Measurements from ENCODE around the gene PEX10.
A peak's percentile ranks its signal among the peaks of the same experiment; 100 is the strongest.

The PEX10 gene

GRCh38 chr1:2403273-2403672, 9.1 kb downstream of the PEX10 start:
- peaks cover 81% of the 10 kb centered on the region for H4K20me1 ChIP-seq
- H3K27ac ChIP-seq, result no peak overlapping the region
- 0 out of 2 replicates have a peak overlapping the region, but pooled peaks have one; percentile 15 for H3K9ac ChIP-seq
- no peak for TF ChIP-seq Cebpa-rat (IDR thresholded peaks at IDR 0.05)
- peaks cover 93% of the 10 kb centered on the region for H3K36me3 ChIP-seq
- no peaks in the 10 kb centered on the region for H3K9me3 ChIP-seq
- H3K4me2 ChIP-seq, result no peak overlapping the region
- no peaks in the 10 kb centered on the region for H3K4me1 ChIP-seq
- no peaks in the 10 kb centered on the region for H3K27me3 ChIP-seq
- H3K4me3 ChIP-seq, result no peak overlapping the region

DNA sequence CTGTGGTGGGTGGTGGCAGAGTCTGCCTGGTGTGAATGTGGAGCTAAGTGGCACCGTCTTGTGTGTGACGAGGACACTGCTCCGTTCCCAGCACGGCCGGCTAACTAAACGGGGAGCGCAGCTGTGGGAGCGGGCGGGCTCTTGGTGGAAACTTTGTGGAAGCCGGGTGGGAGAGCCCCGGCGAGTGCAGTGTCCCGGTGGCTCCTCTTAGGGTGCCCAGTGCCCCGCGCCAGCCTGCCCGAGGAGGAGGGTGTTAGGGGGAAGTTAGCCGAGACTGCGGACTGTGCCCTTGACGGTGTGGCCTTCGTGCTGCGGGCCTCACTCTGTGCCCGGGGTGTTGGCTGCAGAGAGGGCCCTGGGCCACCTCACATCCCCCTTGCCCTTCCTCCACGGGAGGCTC, 9.9 kb downstream of the PEX10 start:
- Histone ChIP-seq H3K36me3 (peaks cover 95% of the 10 kb centered on the region), H3K9me3 (no peaks in the 10 kb centered on the region), H3K4me3 (no peak overlapping the region), H3K27me3 (no peaks in the 10 kb centered on the region), H3K27ac (no peak overlapping the region), H3K4me2 (no peak overlapping the region), H3K4me1 (no peaks in the 10 kb centered on the region), H4K20me1 (peaks cover 89% of the 10 kb centered on the region), H3K9ac (no peak overlapping the region)
- no peak for TF ChIP-seq Cebpa-rat (IDR thresholded peaks at IDR 0.05)

GRCh38 chr1:2400950-2401649, 11.3 kb downstream of the PEX10 start:
- TF ChIP-seq Cebpa-rat (IDR thresholded peaks at IDR 0.05), result no peak
- Histone ChIP-seq H3K36me3 (peaks cover 95% of the 10 kb centered on the region), H3K4me2 (no peak overlapping the region), H3K4me1 (no peaks in the 10 kb centered on the region), H4K20me1 (peaks cover 91% of the 10 kb centered on the region), H3K27ac (no peak overlapping the region; the same call in 1 of the 2 replicates), H3K9ac (no peak overlapping the region), H3K9me3 (no peaks in the 10 kb centered on the region), H3K27me3 (no peaks in the 10 kb centered on the region), H3K4me3 (no peak overlapping the region)

- no peaks in the 10 kb centered on the region for H3K9me3 ChIP-seq
Measured at GRCh38 chr1:2400576-2400909, 11.8 kb downstream of the PEX10 start.

DNA sequence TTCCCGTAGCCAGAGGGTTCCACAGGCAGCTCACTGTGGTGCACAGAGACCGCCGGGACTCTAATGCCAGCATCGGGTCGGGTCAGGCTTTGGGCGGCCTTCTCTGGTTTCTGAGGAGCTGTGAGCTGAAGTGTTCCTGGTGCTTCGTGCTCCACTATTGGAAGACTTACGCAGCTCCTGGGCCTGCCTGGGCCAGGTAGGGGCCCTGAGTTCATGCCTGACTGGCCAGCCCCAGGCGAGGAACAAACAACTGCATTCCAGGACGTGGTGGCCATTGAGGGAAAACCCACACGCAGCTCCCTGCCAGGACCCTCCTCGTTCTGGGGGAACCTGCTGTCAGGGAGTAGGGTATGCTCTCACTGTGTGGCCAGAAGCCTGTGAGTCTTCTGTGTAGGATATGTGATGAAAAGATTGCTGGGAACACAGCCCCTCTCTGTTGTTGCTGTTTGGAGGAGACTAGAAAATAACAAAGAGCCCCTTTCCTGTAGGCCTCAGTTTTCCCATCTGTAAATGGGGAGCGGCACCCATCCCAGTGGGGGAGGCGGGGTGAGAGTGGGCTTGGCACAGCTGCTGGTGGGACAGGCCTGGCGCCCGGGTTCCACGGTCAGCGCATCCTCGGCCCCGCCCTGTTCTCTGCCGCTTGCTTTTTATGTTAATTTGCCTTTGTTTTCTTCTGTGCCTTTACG, 12.3 kb downstream of the PEX10 start:
- H3K27me3 ChIP-seq, result no peaks in the 10 kb centered on the region
- no peak overlapping the region for H3K27ac ChIP-seq
- peaks cover 97% of the 10 kb centered on the region for H3K36me3 ChIP-seq
- H3K4me1 ChIP-seq, result no peaks in the 10 kb centered on the region
- peaks cover 96% of the 10 kb centered on the region for H4K20me1 ChIP-seq
- no peak for TF ChIP-seq Cebpa-rat (IDR thresholded peaks at IDR 0.05)
- no peak overlapping the region for H3K9ac ChIP-seq
- H3K4me3 ChIP-seq, result no peak overlapping the region
- no peak overlapping the region for H3K4me2 ChIP-seq
- no peaks in the 10 kb centered on the region for H3K9me3 ChIP-seq

More at GRCh38 chr1:2400576-2400909, 11.8 kb downstream of the PEX10 start:
- no peak overlapping the region for H3K27ac ChIP-seq
- no peak overlapping the region for H3K4me2 ChIP-seq
- H3K27me3 ChIP-seq, result no peaks in the 10 kb centered on the region
- TF ChIP-seq Cebpa-rat (IDR thresholded peaks at IDR 0.05), result no peak
- H4K20me1 ChIP-seq, result peaks cover 96% of the 10 kb centered on the region
- no peak overlapping the region for H3K4me3 ChIP-seq
- H3K36me3 ChIP-seq, result peaks cover 97% of the 10 kb centered on the region
- no peak overlapping the region for H3K9ac ChIP-seq
- H3K4me1 ChIP-seq, result no peaks in the 10 kb centered on the region

DNA sequence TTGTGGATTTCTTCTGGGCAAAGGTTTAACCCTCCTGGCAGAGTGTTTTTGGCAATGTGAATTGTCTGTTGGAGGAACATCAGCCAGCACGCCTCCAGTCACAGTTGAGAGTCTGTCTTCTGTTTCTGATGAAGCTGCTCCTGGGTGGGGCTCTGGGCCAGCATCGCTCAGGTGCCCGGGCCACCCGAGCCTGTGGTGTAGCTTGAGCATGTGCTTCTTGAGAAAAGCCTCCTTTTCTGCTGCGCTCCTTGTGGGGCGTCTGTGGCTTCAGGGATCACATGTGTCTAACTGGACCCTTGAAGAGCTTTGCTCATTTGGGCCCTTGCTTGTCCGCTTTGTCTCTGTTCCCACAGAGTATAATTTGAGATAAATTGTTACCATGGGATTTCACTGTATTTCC, 13.5 kb downstream of the PEX10 start:
- Histone ChIP-seq H3K36me3 (peaks cover 97% of the 10 kb centered on the region), H4K20me1 (peaks cover 96% of the 10 kb centered on the region), H3K4me2 (no peak overlapping the region), H3K27me3 (no peaks in the 10 kb centered on the region), H3K9me3 (no peaks in the 10 kb centered on the region), H3K27ac (no peak overlapping the region), H3K4me3 (no peak overlapping the region), H3K4me1 (peaks cover 3% of the 10 kb centered on the region), H3K9ac (no peak overlapping the region)
- no peak for TF ChIP-seq Cebpa-rat (IDR thresholded peaks at IDR 0.05)

DNA sequence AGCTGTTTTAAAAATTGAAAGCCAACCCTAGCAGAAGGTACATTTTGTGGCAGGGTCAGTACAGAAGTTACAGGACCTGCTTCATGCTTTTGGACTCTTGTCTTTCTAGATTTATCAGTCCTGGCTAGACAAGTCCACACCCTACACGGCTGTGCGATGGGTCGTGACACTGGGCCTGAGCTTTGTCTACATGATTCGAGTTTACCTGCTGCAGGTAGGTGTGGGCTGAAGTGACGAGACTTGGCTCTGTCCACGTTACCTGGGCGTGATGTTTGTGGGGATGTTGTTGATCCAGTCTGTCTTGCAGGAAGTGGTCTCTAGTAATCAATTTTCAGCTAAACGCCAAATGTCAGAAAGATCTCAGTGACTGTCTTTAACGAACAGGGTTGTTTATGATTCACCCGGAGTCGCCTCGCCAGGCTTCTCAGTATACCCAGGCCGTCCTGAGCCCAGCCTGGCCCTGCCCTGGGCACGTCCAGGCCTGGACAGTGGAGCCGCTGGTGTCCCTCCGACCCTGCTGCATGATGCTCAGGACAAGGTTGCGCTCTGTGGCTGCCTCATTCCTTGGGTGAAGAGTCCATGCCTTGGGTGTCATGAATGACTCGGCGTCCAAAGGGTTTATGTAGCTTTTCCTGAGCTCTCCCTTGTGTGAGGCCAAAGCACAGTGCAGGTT, 15.2 kb downstream of the PEX10 start:
- peaks cover 96% of the 10 kb centered on the region for H4K20me1 ChIP-seq
- no peak overlapping the region for H3K4me2 ChIP-seq
- H3K9me3 ChIP-seq, result no peaks in the 10 kb centered on the region
- no peak overlapping the region for H3K9ac ChIP-seq
- peaks cover 20% of the 10 kb centered on the region for H3K4me1 ChIP-seq
- H3K36me3 ChIP-seq, result peaks cover 90% of the 10 kb centered on the region
- no peak overlapping the region for H3K4me3 ChIP-seq
- no peak for TF ChIP-seq Cebpa-rat (IDR thresholded peaks at IDR 0.05)
- no peaks in the 10 kb centered on the region for H3K27me3 ChIP-seq
- H3K27ac ChIP-seq, result no peak overlapping the region

DNA sequence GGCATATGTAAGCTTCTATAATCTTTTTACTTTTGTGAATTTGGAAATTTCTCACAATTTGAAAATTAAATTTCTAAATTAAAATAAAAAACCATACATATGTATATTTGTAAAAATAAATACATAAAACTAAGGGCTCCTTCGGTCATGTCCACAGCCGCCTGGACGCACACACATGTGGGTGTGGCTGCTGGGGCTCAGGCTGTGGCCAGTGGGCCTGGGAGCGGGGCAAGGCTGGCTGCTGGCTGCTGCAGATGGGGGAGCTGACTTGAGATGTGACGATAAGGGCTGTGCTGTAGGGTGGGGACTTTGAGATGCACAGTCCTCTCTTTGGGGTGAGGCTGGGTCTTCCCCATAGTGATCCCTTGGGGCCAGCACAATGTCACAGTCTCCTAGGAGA, 15.9 kb downstream of the PEX10 start:
- no peak overlapping the region for H3K27ac ChIP-seq
- H3K9me3 ChIP-seq, result no peaks in the 10 kb centered on the region
- H3K4me3 ChIP-seq, result no peak overlapping the region
- H3K4me1 ChIP-seq, result peaks cover 20% of the 10 kb centered on the region
- no peaks in the 10 kb centered on the region for H3K27me3 ChIP-seq
- no peak overlapping the region for H3K4me2 ChIP-seq
- no peak overlapping the region for H3K9ac ChIP-seq
- peaks cover 92% of the 10 kb centered on the region for H4K20me1 ChIP-seq
- TF ChIP-seq Cebpa-rat (IDR thresholded peaks at IDR 0.05), result no peak
- peaks cover 84% of the 10 kb centered on the region for H3K36me3 ChIP-seq

- no peak for TF ChIP-seq Cebpa-rat (IDR thresholded peaks at IDR 0.05)
- no peak overlapping the region for H3K4me2 ChIP-seq
Measured at GRCh38 chr1:2396059-2396458, 16.3 kb downstream of the PEX10 start.

GRCh38 chr1:2395245-2395644, 17.1 kb downstream of the PEX10 start:
- peaks cover 74% of the 10 kb centered on the region for H3K36me3 ChIP-seq
- peaks cover 83% of the 10 kb centered on the region for H4K20me1 ChIP-seq
- peaks cover 28% of the 10 kb centered on the region for H3K4me1 ChIP-seq
- TF ChIP-seq Cebpa-rat (IDR thresholded peaks at IDR 0.05), result no peak
- 0 out of 2 replicates have a peak overlapping the region, but pooled peaks have one; percentile 22 for H3K27ac ChIP-seq
- no peak overlapping the region for H3K4me3 ChIP-seq
- H3K27me3 ChIP-seq, result no peaks in the 10 kb centered on the region
- H3K9ac ChIP-seq, result no peak overlapping the region
- H3K4me2 ChIP-seq, result no peak overlapping the region
- H3K9me3 ChIP-seq, result no peaks in the 10 kb centered on the region

More at GRCh38 chr1:2396059-2396458, 16.3 kb downstream of the PEX10 start:
- Histone ChIP-seq H3K9me3 (no peaks in the 10 kb centered on the region), H3K9ac (no peak overlapping the region), H3K4me3 (no peak overlapping the region), H3K4me1 (peaks cover 20% of the 10 kb centered on the region), H3K27ac (no peak overlapping the region), H3K36me3 (peaks cover 82% of the 10 kb centered on the region), H3K27me3 (no peaks in the 10 kb centered on the region), H4K20me1 (peaks cover 90% of the 10 kb centered on the region)
